ENCODE data around the gene ABLIM1.

The ABLIM1 gene

GRCh38 chr10:114550756-114551635, 107.1 kb downstream of the ABLIM1 start:
- no peak for DNase-seq (ENCODE audit: low spot score)

GRCh38 chr10:114548662-114549061, 109.4 kb downstream of the ABLIM1 start:
- ATAC-seq (ENCODE audit: low read depth) (peak; percentile 70), DNase-seq (ENCODE audit: low spot score) (no peak)
- TF ChIP-seq CTCF (IDR thresholded peaks at IDR 0.05; ENCODE audit: poor library complexity, severe bottlenecking): peak; percentile 73
- H3K4me3 ChIP-seq (ENCODE audit: severe bottlenecking): no peak overlapping the region
- H3K36me3 ChIP-seq (ENCODE audit: low read depth): no peaks in the 10 kb centered on the region
- H3K27ac ChIP-seq (ENCODE audit: poor library complexity, severe bottlenecking): no peak overlapping the region
- H3K4me1 ChIP-seq (ENCODE audit: insufficient read depth, poor library complexity, severe bottlenecking): no peaks in the 10 kb centered on the region
- H3K27me3 ChIP-seq (ENCODE audit: insufficient read depth, poor library complexity, severe bottlenecking): no peaks in the 10 kb centered on the region
- H3K9me3 ChIP-seq (ENCODE audit: severe bottlenecking): no peaks in the 10 kb centered on the region

More at GRCh38 chr10:114550756-114551635, 107.1 kb downstream of the ABLIM1 start:
- Histone ChIP-seq H3K27me3 (ENCODE audit: insufficient read depth, poor library complexity, severe bottlenecking) (no peaks in the 10 kb centered on the region), H3K27ac (ENCODE audit: poor library complexity, severe bottlenecking) (no peak overlapping the region), H3K4me3 (ENCODE audit: severe bottlenecking) (no peak overlapping the region), H3K9me3 (ENCODE audit: severe bottlenecking) (no peaks in the 10 kb centered on the region), H3K4me1 (ENCODE audit: insufficient read depth, poor library complexity, severe bottlenecking) (no peaks in the 10 kb centered on the region), H3K36me3 (ENCODE audit: low read depth) (no peaks in the 10 kb centered on the region)
- TF ChIP-seq CTCF (IDR thresholded peaks at IDR 0.05; ENCODE audit: poor library complexity, severe bottlenecking): peak; percentile 61
- ATAC-seq (ENCODE audit: low read depth): no peak

GRCh38 chr10:114547514-114547913, 110.6 kb downstream of the ABLIM1 start:
- Histone ChIP-seq H3K27me3 (ENCODE audit: insufficient read depth, poor library complexity, severe bottlenecking) (no peaks in the 10 kb centered on the region), H3K4me1 (ENCODE audit: insufficient read depth, poor library complexity, severe bottlenecking) (no peaks in the 10 kb centered on the region), H3K36me3 (ENCODE audit: low read depth) (no peaks in the 10 kb centered on the region), H3K9me3 (ENCODE audit: severe bottlenecking) (no peaks in the 10 kb centered on the region), H3K27ac (ENCODE audit: poor library complexity, severe bottlenecking) (no peak overlapping the region), H3K4me3 (ENCODE audit: severe bottlenecking) (no peak overlapping the region)
- DNase-seq (ENCODE audit: low spot score) (no peak), ATAC-seq (ENCODE audit: low read depth) (no peak)
- TF ChIP-seq CTCF (IDR thresholded peaks at IDR 0.05; ENCODE audit: poor library complexity, severe bottlenecking): no peak

- no peaks in the 10 kb centered on the region for H3K27me3 ChIP-seq (ENCODE audit: insufficient read depth, poor library complexity, severe bottlenecking)
- no peak overlapping the region for H3K4me3 ChIP-seq (ENCODE audit: severe bottlenecking)
- no peaks in the 10 kb centered on the region for H3K36me3 ChIP-seq (ENCODE audit: low read depth)
- ATAC-seq (ENCODE audit: low read depth): no peak
- no peaks in the 10 kb centered on the region for H3K9me3 ChIP-seq (ENCODE audit: severe bottlenecking)
- no peak for TF ChIP-seq CTCF (IDR thresholded peaks at IDR 0.05; ENCODE audit: poor library complexity, severe bottlenecking)
- H3K4me1 ChIP-seq (ENCODE audit: insufficient read depth, poor library complexity, severe bottlenecking): no peaks in the 10 kb centered on the region
- no peak overlapping the region for H3K27ac ChIP-seq (ENCODE audit: poor library complexity, severe bottlenecking)
- no peak for DNase-seq (ENCODE audit: low spot score)
Measured at GRCh38 chr10:114547056-114547455, 111.0 kb downstream of the ABLIM1 start.

GRCh38 chr10:114545819-114546218, 112.3 kb downstream of the ABLIM1 start:
- no peak for TF ChIP-seq CTCF (IDR thresholded peaks at IDR 0.05; ENCODE audit: poor library complexity, severe bottlenecking)
- H3K4me1 ChIP-seq (ENCODE audit: insufficient read depth, poor library complexity, severe bottlenecking): no peaks in the 10 kb centered on the region
- H3K27ac ChIP-seq (ENCODE audit: poor library complexity, severe bottlenecking): no peak overlapping the region
- no peaks in the 10 kb centered on the region for H3K27me3 ChIP-seq (ENCODE audit: insufficient read depth, poor library complexity, severe bottlenecking)
- H3K9me3 ChIP-seq (ENCODE audit: severe bottlenecking): no peaks in the 10 kb centered on the region
- H3K36me3 ChIP-seq (ENCODE audit: low read depth): no peaks in the 10 kb centered on the region
- DNase-seq (ENCODE audit: low spot score) (no peak), ATAC-seq (ENCODE audit: low read depth) (no peak)
- H3K4me3 ChIP-seq (ENCODE audit: severe bottlenecking): no peak overlapping the region

All from RWPE2 (cell line).